ENCODE results near the gene SCGB1C1.
A peak's percentile ranks its signal among the peaks of the same experiment; 100 is the strongest.

The SCGB1C1 gene

GRCh38 chr11:205221-206001, 12.5 kb downstream of the SCGB1C1 start:
- no peak for DNase-seq (ENCODE audit: low read depth, low spot score)

GRCh38 chr11:206002-206384, 13.1 kb downstream of the SCGB1C1 start:
- no peak for DNase-seq (ENCODE audit: low read depth, low spot score)

GRCh38 chr11:206526-207207, 13.8 kb downstream of the SCGB1C1 start:
- no peak for DNase-seq (ENCODE audit: low read depth, low spot score)

- DNase-seq (ENCODE audit: low read depth, low spot score) = peak; percentile 93
Measured at GRCh38 chr11:207208-207862, 14.5 kb downstream of the SCGB1C1 start, which contains the start of the genes BET1L and RIC8A. Gene BET1L (minus strand): TSS chr11:207399. CDS start chr11:207321, 78 bp downstream. Gene RIC8A (plus strand): TSS chr11:207708. CDS start chr11:208855, 1,147 bp downstream.

GRCh38 chr11:207863-208180, 14.9 kb downstream of the SCGB1C1 start:
- DNase-seq (ENCODE audit: low read depth, low spot score) = no peak

- no peak for DNase-seq (ENCODE audit: low read depth, low spot score)
Measured at GRCh38 chr11:208181-208916, 15.5 kb downstream of the SCGB1C1 start.

GRCh38 chr11:208917-209260, 16.0 kb downstream of the SCGB1C1 start:
- DNase-seq (ENCODE audit: low read depth, low spot score) = no peak

- DNase-seq (ENCODE audit: low read depth, low spot score) = no peak
Measured at GRCh38 chr11:209275-210121, 16.6 kb downstream of the SCGB1C1 start.

GRCh38 chr11:210122-210802, 17.4 kb downstream of the SCGB1C1 start:
- no peak for DNase-seq (ENCODE audit: low read depth, low spot score)

GRCh38 chr11:210803-211180, 17.9 kb downstream of the SCGB1C1 start:
- DNase-seq (ENCODE audit: low read depth, low spot score) = no peak

GRCh38 chr11:211295-211694, 18.4 kb downstream of the SCGB1C1 start:
- no peak for DNase-seq (ENCODE audit: low read depth, low spot score)

- DNase-seq (ENCODE audit: low read depth, low spot score) = no peak
Measured at GRCh38 chr11:211741-212140, 18.9 kb downstream of the SCGB1C1 start.

GRCh38 chr11:212150-213100, 19.5 kb downstream of the SCGB1C1 start:
- no peak for DNase-seq (ENCODE audit: low read depth, low spot score)

GRCh38 chr11:213111-213510, 20.2 kb downstream of the SCGB1C1 start:
- DNase-seq (ENCODE audit: low read depth, low spot score) = no peak

- no peak for DNase-seq (ENCODE audit: low read depth, low spot score)
Measured at GRCh38 chr11:214083-214482, 21.2 kb downstream of the SCGB1C1 start.

- DNase-seq (ENCODE audit: low read depth, low spot score) = no peak
Measured at GRCh38 chr11:215581-216037, 22.7 kb downstream of the SCGB1C1 start.

- no peak for DNase-seq (ENCODE audit: low read depth, low spot score)
Measured at GRCh38 chr11:216081-216974, 23.4 kb downstream of the SCGB1C1 start.

- DNase-seq (ENCODE audit: low read depth, low spot score) = no peak
Measured at GRCh38 chr11:217704-218103, 24.8 kb downstream of the SCGB1C1 start.

Measured in iPS DF 19.7 (cell line).